GM21423 (cell line): Measurements from ENCODE around the gene TEX261.

Experiments used
- ATAC-seq: cut with Tn5 transposase; IDR thresholded peaks from one replicate; pipeline ENCODE4 v1.9.1; 2021; ENCODE audit warnings: mild to moderate bottlenecking, moderate library complexity; ENCODE audit not compliant: unreplicated experiment

TEX261 gene

GRCh38 chr2:70982971-70983370 is 11.7 kb downstream of the TEX261 start:
- no peak for ATAC-seq

DNA sequence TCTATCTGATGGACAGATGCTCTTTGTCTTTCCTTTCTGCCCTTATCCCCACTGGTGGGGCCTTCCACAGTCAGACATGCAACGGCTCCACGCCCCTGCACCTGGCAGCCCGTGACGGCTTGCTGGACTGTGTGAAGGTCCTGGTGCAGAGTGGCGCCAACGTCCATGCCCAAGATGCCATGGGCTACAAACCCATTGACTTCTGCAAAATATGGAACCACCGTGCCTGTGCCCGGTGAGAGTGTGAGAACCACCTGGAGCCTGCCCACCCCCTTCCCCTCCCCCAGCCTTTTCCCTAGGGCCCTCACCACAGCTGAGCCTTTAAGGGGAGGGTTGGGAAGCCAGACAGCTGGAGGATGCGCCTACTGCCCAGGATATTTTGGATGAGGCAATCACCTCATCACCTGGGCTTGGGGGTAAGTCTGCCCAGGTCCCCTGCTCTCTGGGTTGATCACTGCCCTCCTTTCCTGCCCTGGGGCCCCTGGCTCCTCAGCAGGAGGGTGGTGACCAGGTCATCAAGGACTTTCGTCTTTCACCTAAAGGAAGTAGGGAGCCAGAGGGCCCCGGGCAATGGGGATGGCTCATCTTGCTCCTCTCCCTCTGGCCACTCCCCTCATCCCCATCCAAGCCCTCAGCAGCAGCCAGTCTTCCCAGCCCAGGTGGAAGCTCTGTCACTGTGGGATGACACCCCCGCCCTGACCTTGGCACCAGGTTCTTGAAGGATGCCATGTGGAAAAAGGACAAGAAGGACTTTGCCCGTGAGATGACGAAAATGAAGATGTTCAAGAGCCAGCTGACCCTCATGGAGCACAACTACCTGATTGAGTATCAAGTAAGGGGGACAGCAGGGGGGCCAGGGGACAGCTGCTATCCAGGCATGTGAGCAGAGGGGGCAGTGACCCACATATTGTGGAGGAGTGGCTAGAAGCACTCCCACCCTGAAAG is 12.5 kb downstream of the TEX261 start:
- no peak for ATAC-seq

GRCh38 chr2:70981421-70981820 is 13.3 kb downstream of the TEX261 start:
- no peak for ATAC-seq

- no peak for ATAC-seq
Measured at GRCh38 chr2:70979626-70980025, 15.0 kb downstream of the TEX261 start.

- no peak for ATAC-seq
Measured at GRCh38 chr2:70979180-70979488, 15.5 kb downstream of the TEX261 start.

DNA sequence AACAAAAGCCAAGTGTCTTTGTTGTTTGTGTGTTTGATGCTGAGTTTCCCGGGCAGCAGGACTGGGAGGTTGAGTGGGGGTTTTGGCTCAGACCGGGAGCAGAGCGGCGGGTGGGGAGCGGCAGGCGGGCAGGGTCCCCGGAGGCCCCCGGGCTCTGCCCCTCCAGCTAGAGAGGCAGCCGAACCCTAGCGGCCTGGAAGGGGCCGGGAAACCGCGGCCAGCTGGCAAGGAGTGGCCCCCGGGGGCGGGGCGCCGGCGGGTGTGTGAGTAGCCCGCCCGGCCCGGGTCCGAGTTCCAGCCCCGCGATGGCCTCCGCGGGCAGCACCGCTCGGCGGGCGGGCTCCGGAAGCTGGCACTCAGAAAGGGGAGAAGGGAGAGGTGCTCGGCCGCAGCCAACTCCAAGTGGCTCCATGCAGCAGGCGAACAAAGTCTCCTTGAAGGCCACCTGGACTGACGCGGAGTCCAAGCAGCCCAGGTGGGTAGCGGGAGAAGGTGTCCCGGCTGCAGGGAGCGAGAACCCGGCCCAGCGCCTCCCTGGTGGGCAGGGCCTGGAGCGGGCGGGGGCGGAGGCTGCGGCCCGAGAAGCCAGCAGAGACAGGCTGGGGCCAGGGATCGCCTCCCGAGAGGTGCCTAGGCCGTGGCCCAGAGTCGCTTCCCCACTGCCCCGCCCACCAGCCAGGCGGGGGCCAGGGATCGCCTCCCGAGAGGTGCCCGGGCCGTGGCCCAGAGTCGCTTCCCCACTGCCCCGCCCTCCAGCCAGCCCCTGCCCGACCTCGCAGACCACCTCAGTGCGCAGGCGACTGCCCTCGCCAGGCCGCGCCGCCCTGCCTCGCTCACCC is 16.1 kb downstream of the TEX261 start, which contains the start of gene ANKRD53:
TSS of gene ANKRD53 (plus strand) at position 290 of the 839 bp plus-strand sequence. CDS start at position 306, 16 bp downstream.
- ATAC-seq: no peak

DNA sequence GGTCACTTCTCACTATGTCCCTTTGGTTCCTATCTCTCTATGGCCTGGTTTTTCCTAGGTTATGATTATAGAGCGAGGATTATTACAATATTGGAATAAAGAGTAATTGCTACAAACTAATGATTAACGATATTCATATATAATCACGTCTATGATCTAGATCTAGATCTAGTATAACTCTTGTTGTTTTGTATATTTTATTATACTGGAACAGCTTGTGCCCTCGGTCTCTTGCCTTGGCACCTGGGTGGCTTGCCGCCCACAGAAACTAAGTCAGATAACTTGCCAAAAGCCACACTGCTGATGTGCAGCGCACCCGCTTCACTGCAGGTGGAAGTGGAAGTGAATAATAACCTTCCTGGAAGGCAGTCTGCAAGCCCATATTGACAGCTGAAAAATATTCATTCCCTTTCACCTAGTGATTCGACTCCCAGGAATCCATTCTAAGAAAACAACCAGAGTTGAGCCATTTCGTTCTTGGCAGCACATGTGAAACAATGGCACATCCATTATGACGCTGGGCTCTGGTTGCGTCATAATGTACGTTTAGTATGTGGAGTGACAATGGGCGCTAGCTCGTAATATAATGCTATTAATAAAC is 17.0 kb downstream of the TEX261 start:
- no peak for ATAC-seq

DNA sequence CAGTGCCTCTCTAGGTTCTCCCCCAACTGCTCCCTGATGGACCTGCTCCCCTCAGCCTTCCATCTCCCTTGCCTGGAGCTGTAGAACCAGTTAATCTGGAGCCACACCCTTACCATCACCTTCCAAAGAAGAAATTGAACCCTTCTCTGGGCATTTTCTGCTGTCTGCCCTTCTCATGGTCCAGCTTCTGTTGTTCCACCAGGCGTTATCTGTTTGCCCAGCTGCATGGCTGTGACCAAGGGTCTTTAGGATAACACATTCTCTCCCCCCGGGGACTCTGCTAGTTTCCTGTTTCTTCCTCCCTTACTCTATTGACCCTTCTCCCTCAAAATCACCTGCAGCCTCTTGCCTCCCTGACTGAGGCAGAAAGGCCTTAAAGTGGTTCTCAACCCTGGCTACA is 19.4 kb downstream of the TEX261 start:
- ATAC-seq: no peak

GRCh38 chr2:70974592-70974991 is 20.1 kb downstream of the TEX261 start:
- no peak for ATAC-seq

GRCh38 chr2:70967189-70967588 is 27.5 kb downstream of the TEX261 start:
- ATAC-seq: no peak

- no peak for ATAC-seq
Measured at GRCh38 chr2:70966681-70967080, 28.0 kb downstream of the TEX261 start.

- no peak for ATAC-seq
Measured at GRCh38 chr2:70965506-70965905, 29.2 kb downstream of the TEX261 start.

DNA sequence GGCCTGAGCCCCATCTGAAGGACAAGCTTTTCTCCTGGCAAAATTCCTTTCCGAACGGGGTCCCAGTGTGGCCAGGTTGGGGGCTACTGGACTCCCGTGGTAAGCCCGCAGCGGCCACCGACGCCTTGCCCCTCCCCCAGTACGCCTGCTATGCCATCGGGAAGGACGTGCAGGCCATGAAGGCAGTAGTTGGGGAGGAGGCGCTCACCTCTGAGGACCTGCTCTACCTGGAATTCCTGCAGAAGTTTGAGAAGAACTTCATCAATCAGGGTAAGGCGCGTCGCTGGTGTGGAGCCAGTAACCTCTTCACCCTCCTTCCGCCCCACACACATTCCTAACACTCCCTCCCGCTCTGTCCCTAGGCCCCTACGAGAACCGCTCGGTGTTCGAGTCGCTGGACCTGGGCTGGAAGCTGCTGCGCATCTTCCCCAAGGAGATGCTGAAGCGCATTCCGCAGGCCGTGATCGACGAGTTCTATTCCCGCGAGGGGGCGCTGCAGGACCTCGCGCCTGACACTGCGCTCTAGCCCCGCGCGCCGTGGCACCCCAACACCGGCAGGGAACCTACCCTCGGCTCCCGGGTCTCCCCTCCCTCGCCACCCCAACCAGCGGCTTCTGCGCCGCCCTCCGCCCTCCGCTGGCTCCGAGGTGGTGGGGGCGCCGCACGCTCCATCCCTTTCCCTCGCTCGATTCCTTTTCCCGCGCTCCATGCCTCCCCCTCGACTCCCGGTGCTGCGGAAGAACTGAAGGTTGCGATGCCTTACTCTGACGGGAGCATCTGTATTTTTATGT is 29.9 kb downstream of the TEX261 start:
- ATAC-seq: peak; percentile 83

DNA sequence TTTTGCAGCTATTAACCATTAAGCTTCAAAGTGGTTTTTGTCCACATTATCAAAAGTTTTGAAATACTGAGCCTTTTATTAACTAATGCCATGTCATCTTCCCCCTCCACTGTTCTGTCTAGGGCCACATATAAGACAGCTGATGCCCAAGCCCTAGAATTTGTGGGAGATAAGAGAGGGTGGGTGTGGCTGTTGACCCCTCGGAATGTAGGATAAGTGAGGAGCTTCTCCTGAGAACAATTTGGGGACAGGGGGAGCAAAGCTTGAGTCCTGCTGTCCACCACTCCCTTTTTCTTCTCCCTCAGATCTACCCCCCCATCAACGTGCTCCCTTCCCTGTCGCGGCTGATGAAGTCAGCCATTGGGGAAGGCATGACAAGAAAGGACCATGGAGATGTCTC is 30.5 kb downstream of the TEX261 start:
- no peak for ATAC-seq

DNA sequence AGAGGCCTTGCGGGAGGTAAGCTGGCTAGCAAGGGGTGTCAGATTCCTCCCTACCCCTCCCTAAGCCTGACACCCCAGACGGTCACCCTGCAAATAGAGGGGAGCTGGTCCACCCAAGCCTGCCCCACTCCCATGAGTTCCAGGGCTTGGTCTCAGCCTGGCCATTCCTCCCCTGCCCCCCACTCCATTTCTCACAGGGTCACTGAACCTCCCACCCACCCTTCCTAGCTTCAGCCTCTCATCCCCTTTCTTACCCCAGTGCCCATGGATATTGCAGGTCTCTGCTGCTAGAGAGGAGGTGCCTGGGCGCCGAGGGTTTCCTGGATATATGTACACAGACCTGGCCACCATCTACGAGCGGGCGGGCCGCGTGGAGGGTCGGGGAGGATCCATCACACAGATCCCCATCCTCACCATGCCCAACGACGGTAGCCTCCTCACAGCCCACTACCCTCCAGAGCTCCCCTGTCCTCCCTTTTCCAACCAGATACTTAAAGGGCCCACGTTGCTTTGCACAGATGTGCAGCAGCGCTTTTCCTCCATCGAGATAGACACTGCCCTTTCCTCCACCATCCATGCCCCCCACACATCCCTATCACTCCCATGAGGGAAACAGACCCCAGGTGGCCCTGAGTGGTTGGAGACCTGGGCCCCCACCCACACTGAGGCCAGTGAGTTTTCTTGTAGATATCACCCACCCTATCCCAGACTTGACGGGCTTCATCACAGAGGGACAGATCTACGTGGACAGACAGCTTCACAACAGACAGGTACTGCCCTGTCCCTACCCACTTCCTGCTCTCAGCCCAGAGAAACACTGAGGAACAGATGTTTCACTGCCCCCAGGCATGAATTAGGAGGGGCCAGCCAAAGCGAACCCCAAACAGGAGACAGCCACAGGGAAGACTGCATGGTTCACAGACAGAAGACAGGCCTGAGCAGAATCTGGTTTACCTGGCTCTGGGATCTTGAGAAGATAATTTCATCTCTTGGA is 31.5 kb downstream of the TEX261 start:
- no peak for ATAC-seq

- no peak for ATAC-seq
Measured at GRCh38 chr2:70962211-70962884, 32.3 kb downstream of the TEX261 start.

DNA sequence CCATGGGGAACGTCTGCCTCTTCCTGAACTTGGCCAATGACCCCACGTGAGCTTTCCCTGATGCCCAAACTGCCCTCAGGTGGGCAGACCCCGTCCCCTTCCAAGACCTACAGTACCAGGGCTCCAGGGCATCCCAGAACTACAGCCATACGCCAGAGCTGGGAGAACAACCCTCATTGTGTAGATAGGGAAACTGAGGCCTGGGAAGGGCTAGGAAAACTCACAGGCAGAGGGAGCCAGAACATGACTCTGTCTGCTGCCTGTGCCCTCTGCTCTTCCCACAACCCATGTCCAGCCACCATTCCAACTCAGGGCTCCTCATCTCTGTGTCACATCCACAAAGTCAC is 33.1 kb downstream of the TEX261 start:
- ATAC-seq: no peak

GRCh38 chr2:70960833-70961647 is 33.6 kb downstream of the TEX261 start:
- ATAC-seq: no peak
